Measurements from ENCODE around the gene CCDC89.
"Not testable (repeated sequence)": the region's sequence is repeated elsewhere in the genome, so short reads cannot be mapped to it uniquely, and the experiment has no call there.

The CCDC89 gene

GRCh38 chr11:85694385-85694980 lies 8.5 kb upstream of the CCDC89 start:
- DNase-seq (ENCODE audit: low spot score), result peak; percentile 33

- DNase-seq (ENCODE audit: low spot score), result no peak
Measured at GRCh38 chr11:85685125-85685819, 723 bp downstream of the CCDC89 start.

GRCh38 chr11:85682330-85683305 lies 3.4 kb downstream of the CCDC89 start:
- DNase-seq (ENCODE audit: low spot score), result no peak

GRCh38 chr11:85680897-85681296 lies 5.1 kb downstream of the CCDC89 start:
- no peak for DNase-seq (ENCODE audit: low spot score)

GRCh38 chr11:85679576-85679975 lies 6.4 kb downstream of the CCDC89 start:
- DNase-seq (ENCODE audit: low spot score), result no peak

GRCh38 chr11:85673393-85673792 lies 12.6 kb downstream of the CCDC89 start:
- no peak for DNase-seq (ENCODE audit: low spot score)

- DNase-seq (ENCODE audit: low spot score), result no peak
Measured at GRCh38 chr11:85672105-85672902, 13.7 kb downstream of the CCDC89 start.

- not testable (repeated sequence) for DNase-seq (ENCODE audit: low spot score)
Measured at GRCh38 chr11:85670949-85671663, 14.9 kb downstream of the CCDC89 start.

GRCh38 chr11:85668157-85668556 lies 17.8 kb downstream of the CCDC89 start:
- DNase-seq (ENCODE audit: low spot score), result no peak

GRCh38 chr11:85666687-85667086 lies 19.3 kb downstream of the CCDC89 start:
- DNase-seq (ENCODE audit: low spot score), result no peak

GRCh38 chr11:85665733-85666132 lies 20.3 kb downstream of the CCDC89 start:
- DNase-seq (ENCODE audit: low spot score), result no peak

- DNase-seq (ENCODE audit: low spot score), result peak; percentile 96
Measured at GRCh38 chr11:85664615-85665481, 21.1 kb downstream of the CCDC89 start, which contains the start of gene CREBZF. Gene CREBZF, minus strand, starts transcription at chr11:85665129. Its CDS starts 254 bp downstream, at chr11:85664875.

- peak; percentile 73 for DNase-seq (ENCODE audit: low spot score)
Measured at GRCh38 chr11:85663753-85664614, 22.0 kb downstream of the CCDC89 start.

- no peak for DNase-seq (ENCODE audit: low spot score)
Measured at GRCh38 chr11:85663080-85663752, 22.8 kb downstream of the CCDC89 start.

GRCh38 chr11:85661972-85662664 lies 23.9 kb downstream of the CCDC89 start:
- no peak for DNase-seq (ENCODE audit: low spot score)

GRCh38 chr11:85658180-85658579 lies 27.8 kb downstream of the CCDC89 start:
- no peak for DNase-seq (ENCODE audit: low spot score)

GRCh38 chr11:85656777-85657176 lies 29.2 kb downstream of the CCDC89 start:
- DNase-seq (ENCODE audit: low spot score), result no peak

GRCh38 chr11:85654343-85654742 lies 31.7 kb downstream of the CCDC89 start:
- not testable (repeated sequence) for DNase-seq (ENCODE audit: low spot score)

Data from LoVo (cell line).